PFSK-1 (cell line): Measurements from ENCODE around the gene LIG3.

Source experiments
- FOXP2 ChIP-seq: optimal IDR thresholded peaks from 2 replicates; pipeline ENCODE3; 2011; ENCODE audit warnings: borderline replicate concordance, control low read depth, inconsistent platforms; ENCODE audit not compliant: insufficient read depth; ENCODE audit errors: extremely low read length, extremely low read depth
- POLR2AphosphoS5 ChIP-seq: IDR thresholded peaks from 2 replicates; pipeline ENCODE4 v1.6.1; 2012; ENCODE audit warnings: low read depth, mild to moderate bottlenecking, control low read depth, low read length, moderate library complexity
- REST ChIP-seq, 2 experiments: IDR thresholded peaks; 2 replicates each; pipeline versions ENCODE4 v1.6.1 to v1.8.0; 2011 to 2012; ENCODE audit warnings: low read depth in 2 of 2, low read length in 2 of 2, control low read depth in 1 of 2, inconsistent platforms in 1 of 2, mild to moderate bottlenecking in 1 of 2, moderate library complexity in 1 of 2; ENCODE audit not compliant: insufficient read depth in 1 of 2
- SIN3A ChIP-seq: IDR thresholded peaks from 2 replicates; pipeline ENCODE4 v1.6.1; 2012; ENCODE audit warnings: mild to moderate bottlenecking, low read length, moderate library complexity, borderline replicate concordance; ENCODE audit not compliant: insufficient read depth
- TAF1 ChIP-seq: IDR thresholded peaks from 2 replicates; pipeline ENCODE4 v1.6.1; 2012; ENCODE audit warnings: low read length, control low read depth, borderline replicate concordance; ENCODE audit not compliant: insufficient read depth

Gene LIG3

DNA sequence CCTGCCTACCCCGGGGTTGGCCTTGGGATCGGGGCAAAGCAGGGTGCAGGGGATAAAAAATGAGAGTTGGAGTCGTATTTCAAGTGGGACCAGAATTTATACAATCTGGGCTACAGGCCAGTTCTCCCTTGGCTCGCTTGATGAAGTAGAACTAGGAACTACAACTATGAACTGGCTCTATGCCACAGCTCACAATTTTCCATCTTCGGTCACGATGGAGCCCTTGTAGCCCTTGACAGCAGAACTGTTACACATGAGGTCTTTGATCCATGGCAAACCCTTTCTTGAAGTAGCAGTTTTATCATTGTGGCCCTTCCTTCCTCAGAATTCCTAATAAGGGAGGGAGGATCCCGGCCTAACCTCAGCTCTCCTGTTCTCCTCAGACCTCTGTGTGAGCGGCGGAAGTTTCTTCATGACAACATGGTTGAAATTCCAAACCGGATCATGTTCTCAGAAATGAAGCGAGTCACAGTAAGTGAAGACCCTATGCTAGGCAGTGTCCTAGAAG lies 17.1 kb downstream of the LIG3 start:
- no peak for TF ChIP-seq SIN3A
- TF ChIP-seq REST (IDR thresholded peaks at IDR 0.05; ENCODE audit: insufficient read depth in 1 of 2, low read depth in 2 of 2, low read length in 2 of 2) = no peak
- TF ChIP-seq FOXP2 = no peak
- no peak for TF ChIP-seq TAF1
- TF ChIP-seq POLR2AphosphoS5 = no peak

GRCh38 chr17:34998205-34998604 lies 17.9 kb downstream of the LIG3 start:
- no peak for TF ChIP-seq POLR2AphosphoS5
- TF ChIP-seq TAF1 = no peak
- no peak for TF ChIP-seq FOXP2
- TF ChIP-seq SIN3A = no peak
- no peak for TF ChIP-seq REST (IDR thresholded peaks at IDR 0.05; ENCODE audit: insufficient read depth in 1 of 2, low read depth in 2 of 2, low read length in 2 of 2)

DNA sequence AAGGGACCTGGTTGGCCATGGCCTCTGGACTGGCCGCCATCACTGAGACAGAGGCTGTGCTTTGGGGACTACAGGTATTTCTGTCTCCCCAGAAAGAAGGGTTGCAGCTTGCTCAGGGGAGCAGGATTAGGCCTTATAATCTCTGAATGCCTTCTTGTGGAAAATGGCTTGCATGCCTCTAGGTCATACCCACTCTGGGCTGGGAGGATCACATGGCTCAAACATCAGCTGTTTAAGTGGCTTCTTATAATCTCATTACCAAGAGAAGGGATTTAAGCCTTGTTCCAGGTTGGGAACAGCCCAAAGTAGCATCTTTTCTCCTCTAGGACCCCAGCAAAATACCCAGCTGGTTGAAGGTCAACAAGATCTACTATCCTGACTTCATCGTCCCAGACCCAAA lies 19.1 kb downstream of the LIG3 start:
- TF ChIP-seq FOXP2 = no peak
- no peak for TF ChIP-seq POLR2AphosphoS5
- TF ChIP-seq SIN3A = no peak
- no peak for TF ChIP-seq REST (IDR thresholded peaks at IDR 0.05; ENCODE audit: insufficient read depth in 1 of 2, low read depth in 2 of 2, low read length in 2 of 2)
- TF ChIP-seq TAF1 = no peak

- TF ChIP-seq POLR2AphosphoS5 = no peak
- TF ChIP-seq FOXP2 = no peak
Observed at GRCh38 chr17:35001549-35001948, 21.2 kb downstream of the LIG3 start.

DNA sequence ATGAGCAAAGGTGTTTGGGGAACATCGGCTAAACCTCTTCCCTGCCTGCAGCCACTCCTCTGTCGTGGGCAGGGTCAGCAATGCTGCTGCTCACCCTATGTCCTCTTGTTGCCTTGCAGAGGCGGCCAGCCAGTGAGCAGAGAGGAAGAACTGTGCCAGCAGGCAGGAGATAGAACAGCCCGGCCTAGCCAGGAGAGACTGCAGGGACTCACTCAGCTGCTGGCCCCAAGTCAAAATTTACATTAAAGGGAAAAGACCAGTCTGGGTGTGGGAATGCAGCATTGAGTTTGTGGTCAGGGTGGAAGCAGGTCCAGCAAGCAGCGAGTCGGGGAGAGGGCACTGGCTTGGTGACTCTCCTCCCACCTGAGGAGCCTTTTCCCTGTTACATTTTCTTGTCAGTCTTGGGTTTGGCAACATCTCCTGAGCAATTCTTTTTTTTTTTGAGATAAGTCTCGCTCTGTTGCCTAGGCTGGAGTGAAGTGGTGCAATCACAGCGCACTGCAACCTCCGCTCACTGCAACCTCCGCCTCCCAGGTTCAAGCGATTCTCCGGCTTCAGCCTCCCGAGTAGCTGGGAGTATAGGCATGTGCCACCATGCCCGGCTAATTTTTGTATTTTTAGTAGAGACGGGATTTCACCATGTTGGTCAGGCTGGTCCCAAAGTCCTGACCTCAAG lies 22.7 kb downstream of the LIG3 start:
- TF ChIP-seq REST (IDR thresholded peaks at IDR 0.05; ENCODE audit: insufficient read depth in 1 of 2, low read depth in 2 of 2, low read length in 2 of 2) (no peak), TAF1 (no peak), POLR2AphosphoS5 (no peak), SIN3A (no peak), FOXP2 (no peak)
